PC-9 (cell line): Measurements from ENCODE around the gene LHFPL2. TPM values are rescaled to one million over a fixed set of nuclear protein-coding genes. Genes with fewer than 3 reads are reported as not detected.

ENCODE experiments used
- BruUV-seq: library from RNA; stranded (reverse); fragments of 400-500 nt; replicated peaks from 2 replicates; lab custom pipeline; 2021; lab: Mats Ljungman, UMichigan
- CTCF ChIA-PET: fragments of 300-600 bp; sonication (Branson Sonifier 250); formaldehyde crosslinking; loops from one replicate; lab custom pipeline; 2022; ENCODE audit warnings: antibody characterized with exemption; lab: Charles Lee
- POLR2A ChIA-PET: fragments of 300-600 bp; sonication (Branson Sonifier 250); formaldehyde crosslinking; loops from one replicate; lab custom pipeline; 2022; ENCODE audit warnings: antibody characterized with exemption; ENCODE audit not compliant: unreplicated experiment; lab: Charles Lee
- DNase-seq, 2 experiments: peaks; one replicate each; pipeline versions ENCODE4 v3.0.0 to v3.0.0-alpha.2; 2015 to 2022; ENCODE audit warnings: mixed read lengths in 1 of 2
- H2AFZ ChIP-seq: fragments of 200-600 bp; sonication (generic); 2 replicates; pipeline ENCODE4 v1.8.1; 2017; ENCODE audit warnings: antibody characterized with exemption
- H3F3A ChIP-seq: fragments of 200-600 bp; sonication (generic); 2 replicates; pipeline ENCODE4 v1.8.1; 2017; ENCODE audit warnings: antibody characterized with exemption, mild to moderate bottlenecking, low read depth; ENCODE audit not compliant: insufficient read depth
- H3K27ac ChIP-seq: fragments of 200-600 bp; sonication (generic); 2 replicates; pipeline ENCODE4 v1.6.1; 2016; ENCODE audit warnings: mixed run types
- H3K27me3 ChIP-seq: fragments of 200-600 bp; sonication (generic); 2 replicates; pipeline ENCODE4 v1.6.1; 2016; ENCODE audit warnings: low read depth, mixed run types; ENCODE audit not compliant: insufficient read depth
- H3K36me3 ChIP-seq: fragments of 200-600 bp; sonication (generic); 2 replicates; pipeline ENCODE4 v1.6.1; 2016; ENCODE audit warnings: low read depth, mixed run types
- H3K4me1 ChIP-seq: fragments of 200-600 bp; sonication (generic); replicated peaks from 2 replicates; pipeline ENCODE4 v1.6.1; 2016; ENCODE audit warnings: mixed run types; ENCODE audit not compliant: insufficient read depth
- H3K4me2 ChIP-seq: fragments of 200-600 bp; sonication (generic); 2 replicates; pipeline ENCODE4 v1.6.1; 2017; ENCODE audit warnings: mixed run types
- H3K4me3 ChIP-seq: fragments of 200-600 bp; sonication (generic); 2 replicates; pipeline ENCODE4 v1.6.1; 2016; ENCODE audit warnings: mixed run types
- H3K79me2 ChIP-seq: fragments of 200-600 bp; sonication (generic); 2 replicates; pipeline ENCODE4 v1.6.1; 2017; ENCODE audit warnings: low read depth, mixed run types
- H3K9me2 ChIP-seq: fragments of 200-600 bp; sonication (generic); 2 replicates; pipeline ENCODE4 v1.8.1; 2017; ENCODE audit warnings: mild to moderate bottlenecking; ENCODE audit not compliant: insufficient read depth
- H3K9me3 ChIP-seq: fragments of 200-600 bp; sonication (generic); 2 replicates; pipeline ENCODE4 v1.8.1; 2016; ENCODE audit warnings: low read depth; ENCODE audit not compliant: insufficient read depth
- H4K20me1 ChIP-seq: fragments of 200-600 bp; sonication (generic); 2 replicates; pipeline ENCODE4 v1.8.1; 2017; ENCODE audit not compliant: insufficient read depth
- CTCF ChIP-seq: fragments of 200-600 bp; sonication (generic); conservative IDR thresholded peaks from 2 replicates; pipeline ENCODE4 v1.6.1; 2017; ENCODE audit warnings: mixed run types, antibody characterized with exemption, mild to moderate bottlenecking, moderate library complexity
- EZH2 ChIP-seq: fragments of 200-600 bp; sonication (generic); IDR thresholded peaks from 2 replicates; pipeline ENCODE4 v1.8.0; 2017; ENCODE audit warnings: antibody characterized with exemption, low read depth
- intact Hi-C: fragments of 100-400 bp; cut with micrococcal nuclease; formaldehyde crosslinking; loops from one replicate; pipeline ENCODE4 v1.10.0; 2022; ENCODE audit not compliant: unreplicated experiment
- total RNA-seq: library from RNA; stranded (reverse); gene quantifications from 2 replicates; pipeline ENCODE4 v1.2.3, GENCODE V29; 2021

The LHFPL2 gene
- total RNA-seq, 1 experiment from 2014 or later: 10.1 TPM

- CTCF ChIA-PET: no interaction called here
Measured at GRCh38 chr5:78514427-78515330, 133.9 kb downstream of the LHFPL2 start.

GRCh38 chr5:78513441-78513840 is 135.1 kb downstream of the LHFPL2 start:
- H3K4me1 ChIP-seq: peaks cover 28% of the 10 kb centered on the region
- intact Hi-C loops: no loop called here
- H3K27ac ChIP-seq: no peak overlapping the region
- H3K36me3 ChIP-seq: no peaks in the 10 kb centered on the region
- ChIA-PET POLR2A (no interaction called here), CTCF (no interaction called here)
- peaks cover 3% of the 10 kb centered on the region; the same call in 1 of the 2 replicates for H3F3A ChIP-seq
- H3K27me3 ChIP-seq: no peaks in the 10 kb centered on the region
- TF ChIP-seq CTCF (no peak), EZH2 (no peak)
- H2AFZ ChIP-seq: no peak overlapping the region
- H4K20me1 ChIP-seq: no peaks in the 10 kb centered on the region
- H3K9me3 ChIP-seq: no peaks in the 10 kb centered on the region
- no TSS peak for BruUV-seq
- H3K4me3 ChIP-seq: no peak overlapping the region
- H3K9me2 ChIP-seq: no peaks in the 10 kb centered on the region
- peaks cover 15% of the 10 kb centered on the region for H3K79me2 ChIP-seq
- no peak overlapping the region for H3K4me2 ChIP-seq
- DNase-seq: no peak

More at GRCh38 chr5:78514427-78515330, 133.9 kb downstream of the LHFPL2 start:
- peaks cover 28% of the 10 kb centered on the region for H3K4me1 ChIP-seq
- H3F3A ChIP-seq: peaks cover 12% of the 10 kb centered on the region; the same call in 1 of the 2 replicates
- H3K9me2 ChIP-seq: no peaks in the 10 kb centered on the region
- no peak for TF ChIP-seq EZH2
- TF ChIP-seq CTCF: no peak
- no peak overlapping the region for H3K4me3 ChIP-seq
- POLR2A ChIA-PET: no interaction called here
- no peaks in the 10 kb centered on the region for H3K27me3 ChIP-seq
- H3K4me2 ChIP-seq: no peak overlapping the region
- no peak overlapping the region for H3K27ac ChIP-seq
- H2AFZ ChIP-seq: no peak overlapping the region
- H3K36me3 ChIP-seq: no peaks in the 10 kb centered on the region
- H3K9me3 ChIP-seq: no peaks in the 10 kb centered on the region
- intact Hi-C loops: no loop called here
- H4K20me1 ChIP-seq: no peaks in the 10 kb centered on the region
- no peak for DNase-seq
- H3K79me2 ChIP-seq: peaks cover 5% of the 10 kb centered on the region; the same call in 1 of the 2 replicates
- BruUV-seq: no TSS peak

- H3K4me3 ChIP-seq: no peak overlapping the region
- DNase-seq: no peak
- no peaks in the 10 kb centered on the region for H3K9me2 ChIP-seq
- peaks cover 3% of the 10 kb centered on the region; the same call in 1 of the 2 replicates for H3F3A ChIP-seq
- no peaks in the 10 kb centered on the region for H3K27me3 ChIP-seq
- no peak overlapping the region for H3K4me2 ChIP-seq
- no peak overlapping the region for H3K27ac ChIP-seq
- BruUV-seq: no TSS peak
- ChIA-PET CTCF (no interaction called here), POLR2A (interaction anchor here (0.7 kb wide), 1 partner anchor 14 kb away, joined by 8 read pairs; no protein-coding TSS in a partner anchor)
- H2AFZ ChIP-seq: no peak overlapping the region
- intact Hi-C loops: no loop called here
- no peak for TF ChIP-seq EZH2
- TF ChIP-seq CTCF: no peak
- H3K36me3 ChIP-seq: no peaks in the 10 kb centered on the region
- peaks cover 25% of the 10 kb centered on the region for H3K79me2 ChIP-seq
- no peaks in the 10 kb centered on the region for H3K9me3 ChIP-seq
- H3K4me1 ChIP-seq: peaks cover 30% of the 10 kb centered on the region
- H4K20me1 ChIP-seq: no peaks in the 10 kb centered on the region
Measured at GRCh38 chr5:78512435-78512834, 136.1 kb downstream of the LHFPL2 start.
